T-cell (primary cell): ENCODE results near the gene MALAT1. TPM values are rescaled to one million over a fixed set of nuclear protein-coding genes. Genes with fewer than 3 reads are reported as not detected.
A peak's percentile ranks its signal among the peaks of the same experiment; 100 is the strongest.

Source experiments
- ATAC-seq, 4 experiments: fragments of 200-7000 bp in 3 of 4; fragments of 150-1000 bp in 1 of 4; cut with Tn5 transposase; replicated peaks in 1 of 4; 1 replicate in 3 of 4; 2 replicates in 1 of 4; pipeline ENCODE4 v1.10.0; 2021; ENCODE audit warnings: moderate library complexity in 3 of 4, mild to moderate bottlenecking in 2 of 4, moderate number of reproducible peaks in 1 of 4
- CTCF ChIA-PET, 2 donors: fragments of 300-600 bp; sonication (Branson Sonifier 250); formaldehyde crosslinking; loops; one replicate each; lab custom pipeline; 2022; ENCODE audit warnings: antibody characterized with exemption in 2 of 2; lab: Charles Lee
- POLR2A ChIA-PET, 2 donors: fragments of 300-600 bp; sonication (Branson Sonifier 250); formaldehyde crosslinking; loops; one replicate each; lab custom pipeline; 2022; ENCODE audit warnings: antibody characterized with exemption in 2 of 2; lab: Charles Lee
- DNase-seq, 35 experiments: peaks; one replicate each; pipeline versions ENCODE4 v3.0.0 to v3.0.0-alpha.2; 2013 to 2023
- H3K27ac ChIP-seq: one replicate; pipeline ENCODE4 v1.5.1; 2013; ENCODE audit warnings: low read length
- H3K27me3 ChIP-seq, 2 experiments: replicated peaks in 1 of 2; 1 replicate in 1 of 2; 2 replicates in 1 of 2; pipeline versions ENCODE4 v1.6.1 to v1.7.0; 2013; ENCODE audit warnings: low read length in 1 of 2, mixed read lengths in 1 of 2; ENCODE audit not compliant: control insufficient read depth in 2 of 2, insufficient read depth in 2 of 2; ENCODE audit errors: extremely low read depth in 1 of 2
- H3K36me3 ChIP-seq, 2 donors: 1 replicate in 1 of 2; 2 replicates in 1 of 2; pipeline versions ENCODE4 v1.6.1 to v1.7.0; 2013; ENCODE audit warnings: low read length in 1 of 2; ENCODE audit not compliant: control insufficient read depth in 2 of 2, insufficient read depth in 1 of 2; ENCODE audit errors: extremely low read depth in 1 of 2
- H3K4me1 ChIP-seq, 2 experiments: 1 replicate in 1 of 2; 2 replicates in 1 of 2; pipeline versions ENCODE4 v1.6.1 to v1.7.0; 2013; ENCODE audit warnings: low read length in 2 of 2, mixed read lengths in 1 of 2; ENCODE audit not compliant: insufficient read depth in 2 of 2, control insufficient read depth in 1 of 2; ENCODE audit errors: extremely low read depth in 1 of 2
- H3K4me3 ChIP-seq, 2 donors: 1 replicate in 1 of 2; 2 replicates in 1 of 2; pipeline versions ENCODE4 v1.5.1 to v1.7.0; 2013; ENCODE audit warnings: mild to moderate bottlenecking in 2 of 2, low read length in 1 of 2, moderate library complexity in 1 of 2; ENCODE audit not compliant: control insufficient read depth in 1 of 2; ENCODE audit errors: extremely low read depth in 1 of 2
- H3K9me3 ChIP-seq: 2 replicates; pipeline ENCODE4 v1.7.0; 2013
- H3K27ac Mint-ChIP-seq, 2 donors: one replicate each; pipeline ENCODE4 v1.8.0; 2020 to 2021; ENCODE audit warnings: mild to moderate bottlenecking in 2 of 2, mixed read lengths in 2 of 2
- H3K27me3 Mint-ChIP-seq, 2 donors: one replicate each; pipeline ENCODE4 v1.8.0; 2021 to 2022; ENCODE audit warnings: mixed read lengths in 2 of 2
- H3K36me3 Mint-ChIP-seq: one replicate; pipeline ENCODE4 v1.8.0; 2021; ENCODE audit warnings: mixed read lengths
- H3K4me1 Mint-ChIP-seq, 3 donors: one replicate each; pipeline ENCODE4 v1.8.0; 2020 to 2022; ENCODE audit warnings: mixed read lengths in 3 of 3, mild to moderate bottlenecking in 1 of 3
- H3K4me3 Mint-ChIP-seq, 3 donors: one replicate each; pipeline ENCODE4 v1.8.0; 2020 to 2022; ENCODE audit warnings: mild to moderate bottlenecking in 3 of 3, mixed read lengths in 3 of 3, moderate library complexity in 3 of 3
- H3K9me3 Mint-ChIP-seq, 3 donors: one replicate each; pipeline ENCODE4 v1.8.0; 2020 to 2022; ENCODE audit warnings: mixed read lengths in 3 of 3
- WGBS: methylation state at CpG from one replicate; pipeline ENCODE4 v1.1.5; 2013; ENCODE audit warnings: missing lambda C conversion rate; ENCODE audit not compliant: insufficient coverage; 5-methylcytosine and 5-hydroxymethylcytosine counted together
- total RNA-seq, 35 experiments: library from RNA in 6 of 35; stranded (reverse) in 6 of 35; fragments of 120-200 nt in 1 of 35; gene quantifications; one replicate each; pipeline versions ENCODE4 v1.2.1 to v1.2.4 and lab custom pipeline; 2013 to 2026

Gene MALAT1
- total RNA-seq, 5 donors from 2014 or later (not counting 1 experiment from before 2014, with no cell fraction given), result 21,382 to 33,585 (median 22,045) TPM

GRCh38 chr11:65477149-65477965 lies 21.5 kb upstream of the MALAT1 start:
- ChIA-PET CTCF (interaction anchor here (0.8 to 2.7 kb wide), 7 partner anchors 15 to 61 kb away, joined by 3 to 11 read pairs (median 3); partner anchors contain the start of gene MALAT1 (in 1 of the 2)), POLR2A (interaction anchor here (0.6 to 6.3 kb wide), 6 partner anchors 21 to 28 kb away, joined by 3 to 58 read pairs (median 4); partner anchors contain the start of gene MALAT1 (in 2 of the 2))
- Histone ChIP-seq H3K27ac (peak overlapping the region; percentile 99), H3K9me3 (no peaks in the 10 kb centered on the region), H3K27me3 (no peaks in the 10 kb centered on the region), H3K4me3 (peak overlapping the region; percentile 68 to 98), H3K4me1 (peaks cover 3 to 29% of the 10 kb centered on the region in 2 experiments), H3K36me3 (no peaks in the 10 kb centered on the region)
- under 1% methylated on average over 54 of the region's 60 CpGs for WGBS
- Mint-ChIP-seq H3K27me3 (no peaks in the 10 kb centered on the region), H3K9me3 (no peaks in the 10 kb centered on the region), H3K27ac (peak overlapping the region; percentile 98 to 100), H3K4me1 (peaks cover 15 to 31% (median 18%) of the 10 kb centered on the region in 3 donors), H3K36me3 (no peaks in the 10 kb centered on the region), H3K4me3 (peak overlapping the region; percentile 93 to 100 (median 94))
- DNase-seq (peak; percentile 53 to 91 (median 76)), ATAC-seq (peak; percentile 87 to 89 (median 88))

DNA sequence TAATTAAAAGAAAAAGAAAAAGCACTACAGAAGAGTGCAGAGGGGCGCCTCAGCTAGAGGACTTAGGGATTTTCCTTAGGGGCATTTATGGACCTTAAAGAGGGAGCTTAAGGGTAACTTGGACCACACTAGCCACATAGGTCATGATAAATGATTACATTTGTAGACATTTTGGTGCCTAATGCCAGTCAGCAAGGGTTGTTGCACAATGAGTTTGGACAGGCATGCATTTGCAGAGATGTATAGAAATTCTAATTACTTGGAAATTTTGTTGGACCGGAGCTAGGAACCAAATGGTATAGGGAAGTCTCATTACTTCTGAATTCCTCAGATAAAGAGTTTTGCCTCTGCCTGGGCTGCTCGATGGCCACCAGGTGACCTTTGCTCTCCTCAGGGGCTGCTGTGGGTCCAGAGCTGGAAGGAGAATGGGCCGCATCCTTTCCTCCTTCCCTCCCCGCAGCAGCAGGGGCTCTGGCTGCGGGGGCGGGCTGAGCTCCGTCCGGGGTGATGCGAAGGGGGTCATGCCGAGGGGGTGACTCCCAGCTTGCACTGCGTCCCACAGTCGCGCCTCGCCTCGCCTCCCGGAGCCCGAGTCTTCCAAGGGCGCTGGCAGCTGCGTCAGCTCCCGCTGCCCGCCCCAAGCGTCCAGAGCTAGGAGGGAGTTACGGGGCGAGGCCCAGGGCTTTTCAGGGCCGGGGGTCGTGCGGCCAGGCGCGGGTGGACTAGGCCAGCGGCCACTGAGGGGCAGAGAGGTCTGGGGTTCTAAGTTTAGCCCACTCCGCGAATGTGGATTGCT lies 20.3 kb upstream of the MALAT1 start:
- ATAC-seq (no peak), DNase-seq (no peak)
- WGBS, result 97% methylated on average over 30 of the region's 33 CpGs
- H3K27ac Mint-ChIP-seq, result peak overlapping the region; percentile 76 to 82
- peaks cover 13 to 25% (median 16%) of the 10 kb centered on the region in 3 donors for H3K4me1 Mint-ChIP-seq
- Histone ChIP-seq H3K36me3 (no peaks in the 10 kb centered on the region), H3K4me1 (peaks cover 3 to 24% of the 10 kb centered on the region in 2 experiments), H3K4me3 (no peak overlapping the region), H3K27me3 (no peaks in the 10 kb centered on the region), H3K27ac (peak overlapping the region; percentile 99), H3K9me3 (no peaks in the 10 kb centered on the region)
- H3K36me3 Mint-ChIP-seq, result no peaks in the 10 kb centered on the region
- H3K4me3 Mint-ChIP-seq, result peak overlapping the region in 2 of 3 donors; percentile 13 to 34
- H3K9me3 Mint-ChIP-seq, result no peaks in the 10 kb centered on the region
- ChIA-PET POLR2A (interaction anchor here (0.8 to 6.3 kb wide), 5 partner anchors 20 to 27 kb away, joined by 3 to 58 read pairs (median 4); partner anchors contain the start of gene MALAT1 (in 2 of the 2)), CTCF (interaction anchor here (0.6 to 2.7 kb wide), 8 partner anchors 17 to 112 kb away, joined by 3 to 11 read pairs (median 4); partner anchors contain the start of gene MALAT1 (in 1 of the 2))
- no peaks in the 10 kb centered on the region for H3K27me3 Mint-ChIP-seq

GRCh38 chr11:65479184-65480145 lies 19.4 kb upstream of the MALAT1 start:
- ATAC-seq (no peak), DNase-seq (no peak)
- H3K36me3 Mint-ChIP-seq, result no peaks in the 10 kb centered on the region
- WGBS, result 84% methylated on average over 3 of the region's 11 CpGs
- Histone ChIP-seq H3K9me3 (no peaks in the 10 kb centered on the region), H3K4me1 (peaks cover 3 to 24% of the 10 kb centered on the region in 2 experiments), H3K27me3 (no peaks in the 10 kb centered on the region), H3K36me3 (no peaks in the 10 kb centered on the region), H3K4me3 (no peak overlapping the region), H3K27ac (no peak overlapping the region)
- CTCF ChIA-PET, result interaction anchor here (0.6 to 1.5 kb wide), 4 partner anchors 16 to 98 kb away, joined by 3 to 9 read pairs (median 6); no protein-coding TSS in a partner anchor
- H3K4me3 Mint-ChIP-seq, result peak overlapping the region in 1 of 3 donors; percentile 20
- H3K27me3 Mint-ChIP-seq, result no peaks in the 10 kb centered on the region
- H3K4me1 Mint-ChIP-seq, result peaks cover 13 to 25% (median 16%) of the 10 kb centered on the region in 3 donors
- POLR2A ChIA-PET, result interaction anchor here (4.8 to 6.3 kb wide), 2 partner anchors 19 kb away, joined by 47 to 58 read pairs; partner anchors contain the start of gene MALAT1 (in 2 of the 2)
- H3K27ac Mint-ChIP-seq, result peak overlapping the region; percentile 41 to 52
- H3K9me3 Mint-ChIP-seq, result no peaks in the 10 kb centered on the region

- Histone ChIP-seq H3K4me1 (peaks cover 4 to 14% of the 10 kb centered on the region in 2 experiments), H3K27ac (no peak overlapping the region), H3K4me3 (no peak overlapping the region), H3K36me3 (no peaks in the 10 kb centered on the region), H3K27me3 (no peaks in the 10 kb centered on the region), H3K9me3 (no peaks in the 10 kb centered on the region)
- no peaks in the 10 kb centered on the region for H3K9me3 Mint-ChIP-seq
- H3K27ac Mint-ChIP-seq, result no peak overlapping the region
- CTCF ChIA-PET, result interaction anchor here in 1 of 2 donors (0.7 kb wide), 1 partner anchor 9 kb away, joined by 4 read pairs; no protein-coding TSS in a partner anchor
- no peaks in the 10 kb centered on the region for H3K36me3 Mint-ChIP-seq
- no peak for ATAC-seq
- no peak for DNase-seq
- POLR2A ChIA-PET, result interaction anchor here (0.6 to 0.7 kb wide), 3 partner anchors 10 to 64 kb away, joined by 3 to 4 read pairs (median 4); no protein-coding TSS in a partner anchor
- peaks cover 2 to 16% (median 12%) of the 10 kb centered on the region in 3 donors for H3K4me1 Mint-ChIP-seq
- no peak overlapping the region for H3K4me3 Mint-ChIP-seq
- no CpG with 5 or more reads among the region's 2 CpGs for WGBS
- no peaks in the 10 kb centered on the region for H3K27me3 Mint-ChIP-seq
Observed at GRCh38 chr11:65482306-65482850, 16.5 kb upstream of the MALAT1 start.

DNA sequence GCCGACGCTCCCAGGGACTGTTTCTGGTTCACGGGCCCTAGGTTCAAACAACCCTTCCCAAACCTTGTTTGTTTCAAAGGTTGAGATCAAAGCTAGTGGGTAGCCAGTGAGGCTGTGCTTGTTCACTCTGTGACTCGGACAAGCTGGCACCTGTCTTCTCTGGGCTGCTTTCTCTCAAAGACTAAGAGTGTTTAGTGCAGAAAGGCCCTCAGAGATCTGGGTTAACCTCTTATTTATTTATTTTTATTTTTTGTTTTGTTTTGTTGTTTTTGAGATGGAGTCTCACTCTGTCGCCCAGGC lies 13.0 kb upstream of the MALAT1 start:
- WGBS, result 100% methylated on average over 1 of the region's 5 CpGs
- Mint-ChIP-seq H3K27ac (no peak overlapping the region), H3K27me3 (no peaks in the 10 kb centered on the region), H3K4me3 (no peak overlapping the region), H3K36me3 (no peaks in the 10 kb centered on the region), H3K4me1 (peaks cover 14 to 29% (median 20%) of the 10 kb centered on the region in 3 donors), H3K9me3 (no peaks in the 10 kb centered on the region)
- no peaks in the 10 kb centered on the region for H3K9me3 ChIP-seq
- H3K27me3 ChIP-seq, result peaks cover 0 to 18% of the 10 kb centered on the region in 2 experiments
- POLR2A ChIA-PET, result interaction anchor here in 1 of 2 donors (0.7 to 0.8 kb wide), 2 partner anchors 14 to 20 kb away, joined by 3 to 5 read pairs; no protein-coding TSS in a partner anchor
- CTCF ChIA-PET, result no interaction called here
- H3K4me3 ChIP-seq, result no peak overlapping the region
- ATAC-seq (no peak), DNase-seq (no peak)
- no peak overlapping the region for H3K27ac ChIP-seq
- no peaks in the 10 kb centered on the region for H3K36me3 ChIP-seq
- peaks cover 3 to 25% of the 10 kb centered on the region in 2 experiments for H3K4me1 ChIP-seq
